Measurements from ENCODE around the gene AGPS.
"Not testable (repeated sequence)": the region's sequence is repeated elsewhere in the genome, so short reads cannot be mapped to it uniquely, and the experiment has no call there.

Gene AGPS

GRCh38 chr2:177424620-177425019 is 32.0 kb downstream of the AGPS start:
- DNase-seq: not testable (repeated sequence)

GRCh38 chr2:177427316-177427715 is 34.7 kb downstream of the AGPS start:
- no peak for DNase-seq

GRCh38 chr2:177427936-177428335 is 35.4 kb downstream of the AGPS start:
- not testable (repeated sequence) for DNase-seq

GRCh38 chr2:177429688-177430325 is 37.2 kb downstream of the AGPS start:
- DNase-seq: no peak

GRCh38 chr2:177430411-177430810 is 37.8 kb downstream of the AGPS start:
- DNase-seq: no peak

GRCh38 chr2:177431111-177431725 is 38.6 kb downstream of the AGPS start:
- DNase-seq: not testable (repeated sequence)

- no peak for DNase-seq
Measured at GRCh38 chr2:177432703-177433102, 40.1 kb downstream of the AGPS start.

GRCh38 chr2:177433402-177433801 is 40.8 kb downstream of the AGPS start:
- DNase-seq: no peak

- DNase-seq: no peak
Measured at GRCh38 chr2:177434475-177434874, 41.9 kb downstream of the AGPS start.

- no peak for DNase-seq
Measured at GRCh38 chr2:177445200-177445599, 52.6 kb downstream of the AGPS start.

- no peak for DNase-seq
Measured at GRCh38 chr2:177448031-177448430, 55.5 kb downstream of the AGPS start.

- no peak for DNase-seq
Measured at GRCh38 chr2:177449159-177449558, 56.6 kb downstream of the AGPS start.

- no peak for DNase-seq
Measured at GRCh38 chr2:177455187-177455586, 62.6 kb downstream of the AGPS start.

- DNase-seq: not testable (repeated sequence)
Measured at GRCh38 chr2:177459756-177460155, 67.2 kb downstream of the AGPS start.

- no peak for DNase-seq
Measured at GRCh38 chr2:177460973-177461585, 68.5 kb downstream of the AGPS start.

- no peak for DNase-seq
Measured at GRCh38 chr2:177464549-177464948, 72.0 kb downstream of the AGPS start.

- no peak for DNase-seq
Measured at GRCh38 chr2:177465400-177466138, 73.0 kb downstream of the AGPS start.

GRCh38 chr2:177466337-177467195 is 74.0 kb downstream of the AGPS start:
- no peak for DNase-seq

GRCh38 chr2:177467646-177468045 is 75.1 kb downstream of the AGPS start:
- DNase-seq: no peak

GRCh38 chr2:177471990-177472389 is 79.4 kb downstream of the AGPS start:
- no peak for DNase-seq

GRCh38 chr2:177474301-177474700 is 81.7 kb downstream of the AGPS start:
- DNase-seq: no peak

GRCh38 chr2:177474998-177475397 is 82.4 kb downstream of the AGPS start:
- DNase-seq: no peak

- DNase-seq: no peak
Measured at GRCh38 chr2:177476897-177477296, 84.3 kb downstream of the AGPS start.
